Endothelial cell of umbilical vein (primary cell): ENCODE data around the gene ZNF385D. TPM values are rescaled to one million over a fixed set of nuclear protein-coding genes. Genes with fewer than 3 reads are reported as not detected.

ENCODE experiments used
- BruUV-seq: library from RNA; stranded (reverse); fragments of 400-500 nt; replicated peaks from 2 replicates; lab custom pipeline; 2021; lab: Mats Ljungman, UMichigan
- CTCF ChIA-PET: fragments of 300-600, 350-600 bp; sonication (Branson Sonifier 250); formaldehyde crosslinking; loops from one replicate; lab custom pipeline; 2021; ENCODE audit warnings: antibody characterized with exemption, inconsistent platforms; lab: Charles Lee
- POLR2A ChIA-PET: fragments of 300-600, 350-600 bp; sonication (Branson Sonifier 250); formaldehyde crosslinking; loops from one replicate; lab custom pipeline; 2021; ENCODE audit warnings: antibody characterized with exemption, inconsistent platforms; lab: Charles Lee
- DNase-seq: peaks from one replicate; pipeline ENCODE4 v3.0.0-alpha.2; 2011; ENCODE audit warnings: low read depth, low spot score
- FAIRE-seq: peaks from 2 replicates; lab custom pipeline; 2011; peaks lifted over from hg19 to GRCh38; lab: Jason Lieb, UNC
- H2AFZ ChIP-seq: 2 replicates; pipeline ENCODE4 v1.6.0; 2012; ENCODE audit warnings: low read depth, low read length, control low read depth, inconsistent platforms
- H3K27ac ChIP-seq: 2 replicates; pipeline ENCODE4 v1.5.1; 2011; ENCODE audit warnings: low read depth, mild to moderate bottlenecking, control low read depth, low read length, moderate library complexity; ENCODE audit not compliant: insufficient read depth
- H3K27me3 ChIP-seq, 2 experiments: 2 replicates each; pipeline versions ENCODE4 v1.6.0 to v1.6.1; 2011; ENCODE audit warnings: low read length in 2 of 2, mixed read lengths in 1 of 2; ENCODE audit not compliant: control insufficient read depth in 2 of 2, insufficient read depth in 2 of 2
- H3K36me3 ChIP-seq, 2 experiments: 2 replicates in 1 of 2; 3 replicates in 1 of 2; pipeline ENCODE4 v1.5.1; 2011; ENCODE audit warnings: low read length in 2 of 2, mild to moderate bottlenecking in 1 of 2, moderate library complexity in 1 of 2; ENCODE audit not compliant: control insufficient read depth in 2 of 2, insufficient read depth in 2 of 2; ENCODE audit errors: extremely low read depth in 1 of 2
- H3K4me1 ChIP-seq: 3 replicates; pipeline ENCODE4 v1.5.1; 2011; ENCODE audit warnings: mild to moderate bottlenecking, low read length; ENCODE audit not compliant: control insufficient read depth, insufficient read depth; ENCODE audit errors: extremely low read depth
- H3K4me2 ChIP-seq: 2 replicates; pipeline ENCODE4 v1.6.1; 2011; ENCODE audit warnings: low read length, control low read depth, mixed read lengths; ENCODE audit not compliant: insufficient read depth
- H3K4me3 ChIP-seq, 3 experiments: fragments of 200-600 bp in 1 of 3; sonication (generic), shearing (Covaris generic) in 1 of 3; replicated peaks in 1 of 3; 2 replicates each; pipeline ENCODE4 v1.5.1; 2011 to 2016; ENCODE audit warnings: control low read depth in 3 of 3, low read length in 3 of 3, mild to moderate bottlenecking in 2 of 3, inconsistent platforms in 1 of 3, low read depth in 1 of 3, moderate library complexity in 1 of 3; ENCODE audit not compliant: insufficient read depth in 1 of 3
- H3K79me2 ChIP-seq: 2 replicates; pipeline ENCODE4 v1.6.0; 2012; ENCODE audit warnings: low read length, inconsistent platforms; ENCODE audit not compliant: control insufficient read depth, insufficient read depth
- H3K9ac ChIP-seq: replicated peaks from 2 replicates; pipeline ENCODE3; 2011; ENCODE audit warnings: low read length, control low read depth; ENCODE audit not compliant: insufficient read depth; ENCODE audit errors: extremely low read depth
- H3K9me1 ChIP-seq: replicated peaks from 3 replicates; pipeline ENCODE4 v1.6.0; 2011; ENCODE audit warnings: mild to moderate bottlenecking, low read length; ENCODE audit not compliant: control insufficient read depth, insufficient read depth; ENCODE audit errors: extremely low read depth
- H3K9me3 ChIP-seq: replicated peaks from 2 replicates; pipeline ENCODE4 v1.5.1; 2012; ENCODE audit warnings: low read length, inconsistent platforms; ENCODE audit not compliant: control insufficient read depth, insufficient read depth
- H4K20me1 ChIP-seq: replicated peaks from 2 replicates; pipeline ENCODE3; 2011; ENCODE audit warnings: mild to moderate bottlenecking, low read length; ENCODE audit not compliant: control insufficient read depth, insufficient read depth; ENCODE audit errors: extremely low read depth
- EZH2 ChIP-seq: IDR thresholded peaks from 2 replicates; pipeline ENCODE4 v1.6.1; 2012; ENCODE audit warnings: borderline replicate concordance, low read depth, mild to moderate bottlenecking, moderate library complexity, low read length, inconsistent platforms; ENCODE audit not compliant: severe bottlenecking
- FOS ChIP-seq: IDR thresholded peaks from 2 replicates; pipeline ENCODE4 v1.6.1; 2011; ENCODE audit warnings: mild to moderate bottlenecking, low read length, moderate library complexity, borderline replicate concordance; ENCODE audit not compliant: insufficient read depth
- GATA2 ChIP-seq: IDR thresholded peaks from 2 replicates; pipeline ENCODE4 v1.7.0; 2011; ENCODE audit warnings: low read depth, mild to moderate bottlenecking, moderate library complexity, mixed read lengths, low read length; ENCODE audit not compliant: insufficient read length, insufficient read depth
- JUN ChIP-seq: IDR thresholded peaks from 2 replicates; pipeline ENCODE4 v1.6.1; 2011; ENCODE audit warnings: borderline replicate concordance, low read depth; ENCODE audit not compliant: insufficient read length, insufficient read depth
- MYC ChIP-seq: IDR thresholded peaks from one replicate; pipeline ENCODE4 v1.6.1; 2011; ENCODE audit warnings: mild to moderate bottlenecking, low read depth, low read length
- POLR2A ChIP-seq: IDR thresholded peaks from 2 replicates; pipeline ENCODE4 v1.6.1; 2012; ENCODE audit warnings: low read depth, mild to moderate bottlenecking, control low read depth, low read length
- POLR2AphosphoS5 ChIP-seq: IDR thresholded peaks from 2 replicates; pipeline ENCODE4 v1.6.1; 2012; ENCODE audit warnings: low read depth, mild to moderate bottlenecking, control low read depth, low read length, moderate library complexity; ENCODE audit not compliant: insufficient read depth
- dilution Hi-C: fragments of 300-500 bp; cut with MboI; formaldehyde crosslinking; loops from one replicate; pipeline ENCODE4 v1.15.0; 2019; ENCODE audit warnings: low sequenced_read_pairs; ENCODE audit not compliant: extremely low pct_ligation_motif_present
- intact Hi-C: fragments of 100-400 bp; cut with micrococcal nuclease; formaldehyde crosslinking; loops from one replicate; pipeline ENCODE4 v1.10.0; 2022
- polyA plus RNA-seq, 4 experiments: library from polyadenylated mRNA; depleted of rRNA in 3 of 4; stranded (reverse) in 3 of 4; unstranded in 1 of 4; fragments of >200 nt; gene quantifications; 2 replicates each; pipeline versions ENCODE4 v1.2.1 to v1.2.3, GENCODE V29; 2011 to 2012; ENCODE audit warnings: missing spikeins in 1 of 4
- total RNA-seq: library from RNA; stranded (reverse); gene quantifications from 2 replicates; pipeline ENCODE4 v1.2.3, GENCODE V29; 2021
- TF ChIP-seq, protein P1 (sequence below), 2 donors: IDR thresholded peaks; 1 replicate in 1 of 2; 2 replicates in 1 of 2; pipeline ENCODE4 v1.5.1; 2011; ENCODE audit warnings: low read length in 2 of 2, mild to moderate bottlenecking in 2 of 2, moderate library complexity in 2 of 2, control low read depth in 1 of 2, inconsistent platforms in 1 of 2, low read depth in 1 of 2; ENCODE audit not compliant: insufficient read depth in 1 of 2; ENCODE audit errors: extremely low read depth in 1 of 2
- TF ChIP-seq, protein P2 (sequence below): IDR thresholded peaks from 2 replicates; pipeline ENCODE4 v1.6.1; 2011; ENCODE audit not compliant: insufficient read depth, insufficient read length

The ZNF385D gene
- total and polyA plus RNA-seq, 2 donors (not counting 3 experiments of a cell fraction or from before 2014, with no cell fraction given): not detected

DNA sequence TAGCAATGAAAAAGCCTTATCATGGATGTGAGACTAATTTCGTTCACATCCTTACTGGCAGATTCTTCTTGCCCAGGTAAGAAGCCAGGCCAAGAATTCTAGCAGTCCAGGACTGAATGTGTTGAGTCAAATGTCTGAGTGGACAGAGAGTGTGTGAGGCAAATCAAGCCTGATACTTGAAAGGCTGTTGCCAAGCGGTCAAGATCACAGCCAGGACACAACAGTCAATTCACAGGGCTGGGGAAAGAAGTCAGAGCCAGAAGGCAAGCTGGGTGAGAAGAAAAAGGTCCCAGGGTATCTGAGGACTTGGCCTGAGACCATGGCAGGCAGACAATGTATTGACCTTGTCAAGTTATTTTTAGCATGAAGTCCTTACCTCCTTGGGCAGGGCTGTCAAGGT, 301.3 kb downstream of the ZNF385D start:
- no peak for FAIRE-seq
- Histone ChIP-seq H3K9ac (no peak overlapping the region), H3K4me1 (no peaks in the 10 kb centered on the region), H4K20me1 (no peaks in the 10 kb centered on the region), H3K4me3 (no peak overlapping the region), H3K36me3 (no peaks in the 10 kb centered on the region), H2AFZ (no peak overlapping the region), H3K27ac (no peak overlapping the region), H3K9me1 (no peaks in the 10 kb centered on the region), H3K9me3 (no peaks in the 10 kb centered on the region), H3K27me3 (no peaks in the 10 kb centered on the region), H3K79me2 (no peaks in the 10 kb centered on the region), H3K4me2 (no peak overlapping the region)
- intact Hi-C loops (no loop called here), dilution Hi-C loops (no loop called here)
- TF ChIP-seq, protein P1, sequence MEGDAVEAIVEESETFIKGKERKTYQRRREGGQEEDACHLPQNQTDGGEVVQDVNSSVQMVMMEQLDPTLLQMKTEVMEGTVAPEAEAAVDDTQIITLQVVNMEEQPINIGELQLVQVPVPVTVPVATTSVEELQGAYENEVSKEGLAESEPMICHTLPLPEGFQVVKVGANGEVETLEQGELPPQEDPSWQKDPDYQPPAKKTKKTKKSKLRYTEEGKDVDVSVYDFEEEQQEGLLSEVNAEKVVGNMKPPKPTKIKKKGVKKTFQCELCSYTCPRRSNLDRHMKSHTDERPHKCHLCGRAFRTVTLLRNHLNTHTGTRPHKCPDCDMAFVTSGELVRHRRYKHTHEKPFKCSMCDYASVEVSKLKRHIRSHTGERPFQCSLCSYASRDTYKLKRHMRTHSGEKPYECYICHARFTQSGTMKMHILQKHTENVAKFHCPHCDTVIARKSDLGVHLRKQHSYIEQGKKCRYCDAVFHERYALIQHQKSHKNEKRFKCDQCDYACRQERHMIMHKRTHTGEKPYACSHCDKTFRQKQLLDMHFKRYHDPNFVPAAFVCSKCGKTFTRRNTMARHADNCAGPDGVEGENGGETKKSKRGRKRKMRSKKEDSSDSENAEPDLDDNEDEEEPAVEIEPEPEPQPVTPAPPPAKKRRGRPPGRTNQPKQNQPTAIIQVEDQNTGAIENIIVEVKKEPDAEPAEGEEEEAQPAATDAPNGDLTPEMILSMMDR (IDR thresholded peaks at IDR 0.05; ENCODE audit: extremely low read depth in 1 of 2, insufficient read depth in 1 of 2, low read depth in 1 of 2, low read length in 2 of 2): no peak
- no peak for TF ChIP-seq EZH2
- TF ChIP-seq POLR2AphosphoS5: no peak
- TF ChIP-seq FOS: no peak
- TF ChIP-seq MYC: no peak
- TF ChIP-seq, protein P2, sequence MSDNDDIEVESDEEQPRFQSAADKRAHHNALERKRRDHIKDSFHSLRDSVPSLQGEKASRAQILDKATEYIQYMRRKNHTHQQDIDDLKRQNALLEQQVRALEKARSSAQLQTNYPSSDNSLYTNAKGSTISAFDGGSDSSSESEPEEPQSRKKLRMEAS: no peak
- no peak for TF ChIP-seq POLR2A
- TF ChIP-seq GATA2: no peak
- TF ChIP-seq JUN: no peak
- ChIA-PET CTCF (interaction anchor here (0.8 kb wide), 1 partner anchor 247 kb away, joined by 3 read pairs; no protein-coding TSS in a partner anchor), POLR2A (no interaction called here)
- no peak for DNase-seq
- no TSS peak for BruUV-seq
